Measurements from ENCODE around the gene TSEN34.

Gene TSEN34

GRCh38 chr19:54189145-54189734, 1.9 kb upstream of the TSEN34 start, which contains the start of gene MBOAT7:
Gene MBOAT7, minus strand, starts transcription at chr19:54189580. Its CDS starts 1,072 bp downstream, at chr19:54188508.
- peak within 1 kb of the TSS; percentile 83 for H2AFZ ChIP-seq (ENCODE audit: low read depth, low read length)
- no peak for DNase-seq

GRCh38 chr19:54189735-54190502, 1.2 kb upstream of the TSEN34 start:
- peak overlapping the region; percentile 83 for H2AFZ ChIP-seq (ENCODE audit: low read depth, low read length)
- peak overlapping the region; percentile 98 for H3K27ac ChIP-seq (ENCODE audit: low read length)
- H3K9me3 ChIP-seq (ENCODE audit: insufficient read depth, low read length, severe bottlenecking) = no peaks in the 10 kb centered on the region
- ATAC-seq (ENCODE audit: insufficient read depth, low read depth) (peak; percentile 66), DNase-seq (peak; percentile 100)
- peaks cover 37% of the 10 kb centered on the region for H3K4me1 ChIP-seq (ENCODE audit: insufficient read depth, low read length)
- H3K27me3 ChIP-seq (ENCODE audit: insufficient read depth, low read length, poor library complexity) = no peaks in the 10 kb centered on the region
- peak overlapping the region; percentile 30 to 73; a peak in 3 of 4 replicates for H3K4me3 ChIP-seq (ENCODE audit: low read depth in 1 of 2, low read length in 2 of 2)
- H3K36me3 ChIP-seq (ENCODE audit: insufficient read depth, low read length) = peaks cover 29% of the 10 kb centered on the region
- H4K20me1 ChIP-seq (ENCODE audit: insufficient read depth, low read length) = peaks cover 16% of the 10 kb centered on the region
- peak overlapping the region; percentile 69 for H3K4me2 ChIP-seq (ENCODE audit: insufficient read depth, low read length)
- peaks cover 37% of the 10 kb centered on the region for H3K79me2 ChIP-seq (ENCODE audit: insufficient read depth, low read length)
- TF ChIP-seq CTCF (IDR thresholded peaks at IDR 0.05; ENCODE audit: borderline replicate concordance, extremely low read depth, low read length, poor library complexity, severe bottlenecking) (no peak), EZH2 (IDR thresholded peaks at IDR 0.05; ENCODE audit: borderline replicate concordance, low read depth, low read length, severe bottlenecking) (no peak)
- H3K9ac ChIP-seq (ENCODE audit: low read depth, low read length) = peak overlapping the region; percentile 84

More at GRCh38 chr19:54189145-54189734, 1.9 kb upstream of the TSEN34 start, which contains the start of gene MBOAT7:
- H3K4me2 ChIP-seq (ENCODE audit: insufficient read depth, low read length) = peak within 1 kb of the TSS; percentile 69
- H3K27me3 ChIP-seq (ENCODE audit: insufficient read depth, low read length, poor library complexity) = no peaks in the 10 kb centered on the region
- H3K4me3 ChIP-seq (ENCODE audit: low read depth in 1 of 2, low read length in 2 of 2) = peak within 1 kb of the TSS; percentile 60 to 73; a peak in 3 of 4 replicates
- peak within 1 kb of the TSS; percentile 98 for H3K27ac ChIP-seq (ENCODE audit: low read length)
- peaks cover 26% of the 10 kb centered on the region for H3K36me3 ChIP-seq (ENCODE audit: insufficient read depth, low read length)
- H3K9ac ChIP-seq (ENCODE audit: low read depth, low read length) = peak within 1 kb of the TSS; percentile 84
- no peaks in the 10 kb centered on the region for H3K9me3 ChIP-seq (ENCODE audit: insufficient read depth, low read length, severe bottlenecking)
- TF ChIP-seq EZH2 (IDR thresholded peaks at IDR 0.05; ENCODE audit: borderline replicate concordance, low read depth, low read length, severe bottlenecking) (no peak), CTCF (IDR thresholded peaks at IDR 0.05; ENCODE audit: borderline replicate concordance, extremely low read depth, low read length, poor library complexity, severe bottlenecking) (peak; percentile 35)
- H3K79me2 ChIP-seq (ENCODE audit: insufficient read depth, low read length) = peaks cover 37% of the 10 kb centered on the region
- peak; percentile 6 for ATAC-seq (ENCODE audit: insufficient read depth, low read depth)
- H3K4me1 ChIP-seq (ENCODE audit: insufficient read depth, low read length) = peaks cover 37% of the 10 kb centered on the region
- peaks cover 16% of the 10 kb centered on the region for H4K20me1 ChIP-seq (ENCODE audit: insufficient read depth, low read length)

- Histone ChIP-seq H3K79me2 (ENCODE audit: insufficient read depth, low read length) (peaks cover 37% of the 10 kb centered on the region), H3K9ac (ENCODE audit: low read depth, low read length) (peak overlapping the region; percentile 80), H3K9me3 (ENCODE audit: insufficient read depth, low read length, severe bottlenecking) (no peaks in the 10 kb centered on the region), H4K20me1 (ENCODE audit: insufficient read depth, low read length) (peaks cover 16% of the 10 kb centered on the region), H2AFZ (ENCODE audit: low read depth, low read length) (peak overlapping the region; percentile 83), H3K4me2 (ENCODE audit: insufficient read depth, low read length) (peak overlapping the region; percentile 88), H3K27me3 (ENCODE audit: insufficient read depth, low read length, poor library complexity) (no peaks in the 10 kb centered on the region), H3K4me1 (ENCODE audit: insufficient read depth, low read length) (peaks cover 37% of the 10 kb centered on the region), H3K4me3 (ENCODE audit: low read depth in 1 of 2, low read length in 2 of 2) (peak overlapping the region; percentile 47 to 66; a peak in 3 of 4 replicates), H3K36me3 (ENCODE audit: insufficient read depth, low read length) (peaks cover 29% of the 10 kb centered on the region), H3K27ac (ENCODE audit: low read length) (peak overlapping the region; percentile 98)
- no peak for TF ChIP-seq CTCF (IDR thresholded peaks at IDR 0.05; ENCODE audit: borderline replicate concordance, extremely low read depth, low read length, poor library complexity, severe bottlenecking)
- no peak for TF ChIP-seq EZH2 (IDR thresholded peaks at IDR 0.05; ENCODE audit: borderline replicate concordance, low read depth, low read length, severe bottlenecking)
- ATAC-seq (ENCODE audit: insufficient read depth, low read depth) (peak; percentile 70), DNase-seq (peak; percentile 100)
Observed at GRCh38 chr19:54190503-54191010, 551 bp upstream of the TSEN34 start.

Data from DND-41 (cell line).